ENCODE measurements around the gene MST1R. TPM values are rescaled to one million over a fixed set of nuclear protein-coding genes. Genes with fewer than 3 reads are reported as not detected.

The MST1R gene
- total and polyA plus RNA-seq, 5 donors from 2014 or later: 0.25 to 2.0 (median 0.31) TPM; not detected in 2

GRCh38 chr3:49859576-49860305, 43.9 kb downstream of the MST1R start:
- Mint-ChIP-seq H3K4me1 (peaks cover 3 to 18% (median 10%) of the 10 kb centered on the region in 4 donors), H3K27ac (no peak overlapping the region), H3K9me3 (no peaks in the 10 kb centered on the region), H3K36me3 (peaks cover 3% of the 10 kb centered on the region), H3K27me3 (peaks cover 14% of the 10 kb centered on the region), H3K4me3 (no peak overlapping the region)
- H3K4me3 ChIP-seq (ENCODE audit: low read depth, low read length): no peak overlapping the region
- no peaks in the 10 kb centered on the region for H3K27me3 ChIP-seq (ENCODE audit: control insufficient read depth, insufficient read depth, low read length)
- H3K27ac ChIP-seq (ENCODE audit: insufficient read depth, low read length, poor library complexity, severe bottlenecking): no peak overlapping the region
- H3K4me1 ChIP-seq (ENCODE audit: control insufficient read depth, insufficient read depth, low read length, poor library complexity, severe bottlenecking): peaks cover 15% of the 10 kb centered on the region
- H3K9me3 ChIP-seq (ENCODE audit: control insufficient read depth in 2 of 2, low read length in 2 of 2): no peaks in the 10 kb centered on the region
- DNase-seq: no peak
- H3K36me3 ChIP-seq (ENCODE audit: control insufficient read depth, insufficient read depth, low read length): no peaks in the 10 kb centered on the region
- ATAC-seq (ENCODE audit: low read depth in 2 of 2): no peak

DNA sequence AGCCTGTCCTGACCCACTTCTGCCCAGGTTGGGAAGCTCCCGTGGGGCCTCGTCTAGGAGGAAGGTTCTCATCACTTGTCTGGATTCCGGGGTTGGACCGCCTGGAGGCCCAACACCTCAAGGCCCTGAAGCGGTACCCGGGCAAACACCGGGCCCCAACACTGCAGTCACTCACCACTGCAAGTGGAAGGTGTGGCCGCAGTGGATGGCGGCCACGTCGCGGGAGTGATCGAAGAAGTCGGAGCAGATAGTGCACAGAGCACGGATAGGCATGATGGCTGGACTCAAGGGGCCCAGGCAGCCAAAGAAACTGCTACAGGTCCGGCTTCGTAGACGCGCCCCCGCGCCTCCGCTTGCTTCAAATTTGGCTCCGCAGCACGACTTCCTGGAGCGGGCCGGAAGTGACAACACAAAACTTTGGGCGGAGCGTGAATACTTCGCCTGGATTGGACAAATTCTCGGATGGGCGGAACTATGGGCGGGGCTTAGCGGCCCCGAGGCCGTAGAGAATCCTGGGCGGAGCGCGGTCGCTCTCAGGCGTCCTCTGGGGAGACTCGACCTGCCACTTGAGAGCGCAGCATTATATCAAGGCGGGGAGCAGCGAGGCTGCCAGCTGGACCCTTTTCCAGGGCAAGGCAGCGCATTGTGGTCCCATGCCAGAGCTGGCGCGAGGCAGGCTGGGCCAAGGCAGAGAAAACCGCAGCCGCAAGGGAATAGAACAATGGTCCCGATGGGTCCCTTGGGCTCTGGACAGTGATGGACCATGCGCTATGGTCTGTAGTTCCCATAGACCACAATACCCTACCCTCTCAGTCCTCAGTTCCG, 47.3 kb downstream of the MST1R start, which contains the start of gene TRAIP:
TSS of gene TRAIP (minus strand) at position 384 of the 825 bp plus-strand sequence. CDS start at position 273, 111 bp downstream.
- H3K4me3 Mint-ChIP-seq: peak within 1 kb of the TSS; percentile 77 to 97 (median 86)
- peaks cover 15% of the 10 kb centered on the region for H3K4me1 ChIP-seq (ENCODE audit: control insufficient read depth, insufficient read depth, low read length, poor library complexity, severe bottlenecking)
- H3K9me3 Mint-ChIP-seq: no peaks in the 10 kb centered on the region
- no peaks in the 10 kb centered on the region for H3K36me3 ChIP-seq (ENCODE audit: control insufficient read depth, insufficient read depth, low read length)
- H3K27me3 Mint-ChIP-seq: peaks cover 5% of the 10 kb centered on the region
- peak within 1 kb of the TSS; percentile 74 for H3K27ac ChIP-seq (ENCODE audit: insufficient read depth, low read length, poor library complexity, severe bottlenecking)
- peak within 1 kb of the TSS; percentile 73 for H3K4me3 ChIP-seq (ENCODE audit: low read depth, low read length)
- no peaks in the 10 kb centered on the region for H3K36me3 Mint-ChIP-seq
- peak within 1 kb of the TSS; percentile 56 to 94 (median 93) for H3K27ac Mint-ChIP-seq
- no peaks in the 10 kb centered on the region for H3K27me3 ChIP-seq (ENCODE audit: control insufficient read depth, insufficient read depth, low read length)
- peak; percentile 90 to 95 (median 95) for DNase-seq
- H3K4me1 Mint-ChIP-seq: peaks cover 3 to 18% (median 10%) of the 10 kb centered on the region in 4 donors
- ATAC-seq (ENCODE audit: low read depth in 2 of 2): peak; percentile 98
- H3K9me3 ChIP-seq (ENCODE audit: control insufficient read depth in 2 of 2, low read length in 2 of 2): no peaks in the 10 kb centered on the region

GRCh38 chr3:49855662-49856061, 48.0 kb downstream of the MST1R start:
- H3K27ac ChIP-seq (ENCODE audit: insufficient read depth, low read length, poor library complexity, severe bottlenecking): peak overlapping the region; percentile 74
- DNase-seq (no peak), ATAC-seq (ENCODE audit: low read depth in 2 of 2) (no peak)
- Mint-ChIP-seq H3K27ac (peak overlapping the region in 1 of 3 donors; percentile 94), H3K9me3 (no peaks in the 10 kb centered on the region), H3K27me3 (peaks cover 4% of the 10 kb centered on the region), H3K4me1 (peaks cover 3 to 18% (median 10%) of the 10 kb centered on the region in 4 donors), H3K36me3 (no peaks in the 10 kb centered on the region), H3K4me3 (peak overlapping the region in 3 of 4 donors; percentile 86 to 97 (median 87))
- H3K27me3 ChIP-seq (ENCODE audit: control insufficient read depth, insufficient read depth, low read length): no peaks in the 10 kb centered on the region
- H3K36me3 ChIP-seq (ENCODE audit: control insufficient read depth, insufficient read depth, low read length): no peaks in the 10 kb centered on the region
- peaks cover 15% of the 10 kb centered on the region for H3K4me1 ChIP-seq (ENCODE audit: control insufficient read depth, insufficient read depth, low read length, poor library complexity, severe bottlenecking)
- H3K9me3 ChIP-seq (ENCODE audit: control insufficient read depth in 2 of 2, low read length in 2 of 2): no peaks in the 10 kb centered on the region
- H3K4me3 ChIP-seq (ENCODE audit: low read depth, low read length): peak overlapping the region; percentile 73

- Mint-ChIP-seq H3K36me3 (no peaks in the 10 kb centered on the region), H3K9me3 (no peaks in the 10 kb centered on the region), H3K27me3 (no peaks in the 10 kb centered on the region), H3K4me3 (no peak overlapping the region), H3K4me1 (no peaks in the 10 kb centered on the region), H3K27ac (peak overlapping the region in 1 of 3 donors; percentile 41)
- Histone ChIP-seq H3K9me3 (ENCODE audit: control insufficient read depth in 2 of 2, low read length in 2 of 2) (no peaks in the 10 kb centered on the region), H3K4me1 (ENCODE audit: control insufficient read depth, insufficient read depth, low read length, poor library complexity, severe bottlenecking) (no peaks in the 10 kb centered on the region), H3K4me3 (ENCODE audit: low read depth, low read length) (no peak overlapping the region), H3K36me3 (ENCODE audit: control insufficient read depth, insufficient read depth, low read length) (no peaks in the 10 kb centered on the region), H3K27me3 (ENCODE audit: control insufficient read depth, insufficient read depth, low read length) (no peaks in the 10 kb centered on the region), H3K27ac (ENCODE audit: insufficient read depth, low read length, poor library complexity, severe bottlenecking) (no peak overlapping the region)
- DNase-seq (no peak), ATAC-seq (ENCODE audit: low read depth in 2 of 2) (no peak)
Measured at GRCh38 chr3:49845694-49846093, 58.0 kb downstream of the MST1R start.

DNA sequence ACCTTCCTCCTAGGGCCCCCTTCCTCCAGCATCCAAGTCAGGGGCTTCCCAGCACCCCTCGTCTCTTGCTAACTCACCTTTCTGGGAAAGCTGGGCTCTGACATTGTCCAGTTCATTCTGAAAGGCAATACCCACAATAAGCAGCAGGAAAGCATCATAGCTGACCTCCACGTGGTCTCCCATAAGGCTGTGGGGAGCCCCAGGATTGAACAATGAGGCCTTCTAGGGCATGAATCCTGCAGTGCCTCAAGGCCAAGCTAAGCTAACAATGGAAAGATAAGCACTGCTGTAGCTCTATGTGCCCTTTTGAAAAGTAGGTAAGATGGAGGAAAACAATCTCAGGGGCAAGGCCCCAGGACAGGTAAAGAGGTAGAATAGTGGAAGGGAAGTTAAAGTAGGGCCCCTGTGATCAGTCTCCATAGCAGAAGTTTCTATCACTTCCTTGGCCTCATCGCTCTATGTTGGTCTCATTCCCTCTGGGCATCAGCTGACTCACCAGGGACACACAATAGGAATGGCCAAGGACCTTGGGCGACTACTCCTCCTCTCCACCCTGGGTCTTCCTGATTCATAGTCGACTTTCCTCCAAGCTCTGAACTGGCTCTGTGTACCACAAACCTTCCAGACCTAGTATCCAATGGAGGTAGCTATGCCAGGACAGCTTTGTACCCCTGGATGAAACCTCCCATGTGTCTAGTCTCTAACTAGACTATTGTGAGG, 59.0 kb downstream of the MST1R start:
- H3K9me3 Mint-ChIP-seq: no peaks in the 10 kb centered on the region
- Histone ChIP-seq H3K4me1 (ENCODE audit: control insufficient read depth, insufficient read depth, low read length, poor library complexity, severe bottlenecking) (no peaks in the 10 kb centered on the region), H3K36me3 (ENCODE audit: control insufficient read depth, insufficient read depth, low read length) (no peaks in the 10 kb centered on the region), H3K4me3 (ENCODE audit: low read depth, low read length) (no peak overlapping the region), H3K27me3 (ENCODE audit: control insufficient read depth, insufficient read depth, low read length) (no peaks in the 10 kb centered on the region), H3K27ac (ENCODE audit: insufficient read depth, low read length, poor library complexity, severe bottlenecking) (no peak overlapping the region), H3K9me3 (ENCODE audit: control insufficient read depth in 2 of 2, low read length in 2 of 2) (no peaks in the 10 kb centered on the region)
- H3K27me3 Mint-ChIP-seq: no peaks in the 10 kb centered on the region
- DNase-seq: no peak
- no peaks in the 10 kb centered on the region for H3K36me3 Mint-ChIP-seq
- no peak overlapping the region for H3K4me3 Mint-ChIP-seq
- no peaks in the 10 kb centered on the region for H3K4me1 Mint-ChIP-seq
- no peak overlapping the region for H3K27ac Mint-ChIP-seq
- ATAC-seq (ENCODE audit: low read depth in 2 of 2): no peak

DNA sequence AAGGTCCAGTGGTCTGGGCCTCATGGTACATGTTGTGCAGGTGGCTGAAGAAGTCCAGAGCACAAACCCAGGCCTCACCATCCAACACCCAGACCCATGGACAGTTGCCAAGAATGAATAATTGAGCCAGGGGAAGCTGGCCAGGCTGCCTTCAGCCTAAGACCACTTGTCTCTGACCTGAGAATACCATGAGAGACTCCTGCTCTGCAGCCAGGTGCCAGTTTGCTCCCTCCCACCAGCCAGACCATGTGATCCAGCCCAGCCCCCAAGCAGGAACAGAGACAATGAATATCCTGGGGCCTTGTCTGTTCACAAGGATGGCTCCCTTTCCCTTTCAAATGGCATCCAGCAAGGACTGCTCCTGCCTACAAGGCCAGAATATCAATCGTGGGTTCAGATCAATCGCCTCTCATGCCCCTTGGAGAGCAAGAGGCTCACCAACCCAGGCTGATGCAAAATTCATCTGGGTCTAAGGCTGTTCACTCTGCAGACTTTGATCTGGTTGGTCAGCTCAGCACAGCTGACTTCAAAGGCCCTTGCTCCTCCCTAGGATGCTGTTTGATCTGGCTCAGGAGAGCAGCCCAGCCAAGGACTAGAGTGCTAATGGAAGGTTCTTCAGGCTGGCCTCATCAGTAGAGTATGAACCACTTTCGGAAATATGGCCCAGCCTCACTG, 60.7 kb downstream of the MST1R start:
- peaks cover 3% of the 10 kb centered on the region for H3K36me3 Mint-ChIP-seq
- Histone ChIP-seq H3K9me3 (ENCODE audit: control insufficient read depth in 2 of 2, low read length in 2 of 2) (no peaks in the 10 kb centered on the region), H3K36me3 (ENCODE audit: control insufficient read depth, insufficient read depth, low read length) (no peaks in the 10 kb centered on the region), H3K4me1 (ENCODE audit: control insufficient read depth, insufficient read depth, low read length, poor library complexity, severe bottlenecking) (no peaks in the 10 kb centered on the region), H3K27me3 (ENCODE audit: control insufficient read depth, insufficient read depth, low read length) (no peaks in the 10 kb centered on the region), H3K27ac (ENCODE audit: insufficient read depth, low read length, poor library complexity, severe bottlenecking) (no peak overlapping the region), H3K4me3 (ENCODE audit: low read depth, low read length) (no peak overlapping the region)
- H3K4me3 Mint-ChIP-seq: no peak overlapping the region
- H3K27ac Mint-ChIP-seq: peak overlapping the region in 1 of 3 donors; percentile 81
- H3K27me3 Mint-ChIP-seq: no peaks in the 10 kb centered on the region
- peaks cover 0 to 6% (median 2%) of the 10 kb centered on the region in 4 donors for H3K4me1 Mint-ChIP-seq
- H3K9me3 Mint-ChIP-seq: no peaks in the 10 kb centered on the region
- DNase-seq (no peak), ATAC-seq (ENCODE audit: low read depth in 2 of 2) (no peak)

GRCh38 chr3:49841806-49842205, 61.9 kb downstream of the MST1R start:
- H3K36me3 ChIP-seq (ENCODE audit: control insufficient read depth, insufficient read depth, low read length): no peaks in the 10 kb centered on the region
- no peak overlapping the region for H3K27ac ChIP-seq (ENCODE audit: insufficient read depth, low read length, poor library complexity, severe bottlenecking)
- H3K36me3 Mint-ChIP-seq: peaks cover 3% of the 10 kb centered on the region
- H3K9me3 ChIP-seq (ENCODE audit: control insufficient read depth in 2 of 2, low read length in 2 of 2): no peaks in the 10 kb centered on the region
- H3K4me1 ChIP-seq (ENCODE audit: control insufficient read depth, insufficient read depth, low read length, poor library complexity, severe bottlenecking): no peaks in the 10 kb centered on the region
- H3K4me3 Mint-ChIP-seq: no peak overlapping the region
- no peak for DNase-seq
- H3K4me3 ChIP-seq (ENCODE audit: low read depth, low read length): no peak overlapping the region
- no peaks in the 10 kb centered on the region for H3K27me3 Mint-ChIP-seq
- H3K27ac Mint-ChIP-seq: no peak overlapping the region
- ATAC-seq (ENCODE audit: low read depth in 2 of 2): no peak
- no peaks in the 10 kb centered on the region for H3K9me3 Mint-ChIP-seq
- peaks cover 0 to 6% (median 2%) of the 10 kb centered on the region in 4 donors for H3K4me1 Mint-ChIP-seq
- H3K27me3 ChIP-seq (ENCODE audit: control insufficient read depth, insufficient read depth, low read length): no peaks in the 10 kb centered on the region

Measured in CD4-positive, CD25-positive, alpha-beta regulatory T cell (primary cell).